ENCODE results near the gene VIPAS39. TPM values are rescaled to one million over a fixed set of nuclear protein-coding genes. Genes with fewer than 3 reads are reported as not detected.
"Not testable (repeated sequence)": the region's sequence is repeated elsewhere in the genome, so short reads cannot be mapped to it uniquely, and the experiment has no call there.

Gene VIPAS39
- total and polyA plus RNA-seq, 12 donors: 11.2 to 36.3 (median 18.9) TPM

DNA sequence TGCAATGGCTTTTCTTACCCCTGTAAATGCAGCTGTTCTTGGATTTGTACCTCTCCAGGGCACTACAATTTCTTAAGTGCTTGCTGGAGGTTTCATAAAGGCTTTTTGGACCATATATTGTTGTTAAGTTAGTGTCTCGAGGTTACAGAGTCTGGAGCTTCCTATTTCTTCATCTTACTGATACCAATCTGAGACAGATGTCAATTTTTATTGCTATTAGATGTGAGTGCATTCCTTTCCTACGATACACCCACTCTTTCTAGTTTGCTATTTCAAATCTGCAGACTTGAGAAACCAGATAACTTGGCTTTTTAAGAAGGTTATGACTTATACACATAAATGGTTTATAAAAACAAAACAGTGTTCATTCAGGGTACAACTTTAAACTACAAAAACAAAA, 36.2 kb downstream of the VIPAS39 start:
- intact Hi-C loops (cut with DNase I): no loop called here
- 47 to 93% (median 78%) methylated on average over 2 of the region's 2 CpGs for WGBS, 4 donors
- H3K4me3 ChIP-seq: no peak overlapping the region
- H3K4me1 ChIP-seq (replicated peaks in 1 of 2): no peaks in the 10 kb centered on the region
- H3K27me3 ChIP-seq: no peaks in the 10 kb centered on the region
- TF ChIP-seq POLR2A (IDR thresholded peaks at IDR 0.05) (no peak), CTCF (IDR thresholded peaks at IDR 0.05) (no peak)
- H3K9me3 ChIP-seq (replicated peaks in 1 of 3): no peaks in the 10 kb centered on the region
- peaks cover 0 to 27% of the 10 kb centered on the region in 2 donors for H3K36me3 ChIP-seq (replicated peaks in 1 of 2)
- DNase-seq: no peak
- no peak overlapping the region for H3K27ac ChIP-seq

- 83 to 90% (median 87%) methylated on average over 8 of the region's 8 CpGs for WGBS, 4 donors
- Histone ChIP-seq H3K27me3 (no peaks in the 10 kb centered on the region), H3K27ac (no peak overlapping the region), H3K9me3 (replicated peaks in 1 of 3) (no peaks in the 10 kb centered on the region), H3K4me3 (no peak overlapping the region), H3K4me1 (replicated peaks in 1 of 2) (no peaks in the 10 kb centered on the region), H3K36me3 (replicated peaks in 1 of 2) (no peaks in the 10 kb centered on the region)
- no peak for DNase-seq
- intact Hi-C loops (cut with DNase I): no loop called here
- no peak for TF ChIP-seq CTCF (IDR thresholded peaks at IDR 0.05)
- no peak for TF ChIP-seq POLR2A (IDR thresholded peaks at IDR 0.05)
Observed at GRCh38 chr14:77416836-77417235, 40.6 kb downstream of the VIPAS39 start.

DNA sequence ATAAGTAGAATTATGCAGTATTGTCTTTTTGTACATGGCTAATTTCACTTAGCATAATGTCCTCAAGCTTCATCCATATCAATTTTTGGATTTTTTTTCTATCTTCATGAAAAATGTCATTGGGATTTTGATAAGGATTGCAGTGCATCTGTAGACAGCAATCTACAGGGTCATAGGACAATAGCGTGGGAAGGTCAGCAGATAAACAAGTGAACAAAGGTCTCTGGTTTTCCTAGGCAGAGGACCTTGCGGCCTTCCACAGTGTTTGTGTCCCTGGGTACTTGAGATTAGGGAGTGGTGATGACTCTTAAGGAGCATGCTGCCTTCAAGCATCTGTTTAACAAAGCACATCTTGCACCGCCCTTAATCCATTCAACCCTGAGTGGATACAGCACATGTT, 41.3 kb downstream of the VIPAS39 start:
- H3K36me3 ChIP-seq (replicated peaks in 1 of 2); H3K9me3 ChIP-seq (replicated peaks in 1 of 3); H3K4me3 ChIP-seq; H3K4me1 ChIP-seq (replicated peaks in 1 of 2); intact Hi-C loops (cut with DNase I); H3K27me3 ChIP-seq; DNase-seq; H3K27ac ChIP-seq: not testable (repeated sequence)
- 39 to 72% (median 59%) methylated on average over 2 of the region's 3 CpGs for WGBS, 4 donors

DNA sequence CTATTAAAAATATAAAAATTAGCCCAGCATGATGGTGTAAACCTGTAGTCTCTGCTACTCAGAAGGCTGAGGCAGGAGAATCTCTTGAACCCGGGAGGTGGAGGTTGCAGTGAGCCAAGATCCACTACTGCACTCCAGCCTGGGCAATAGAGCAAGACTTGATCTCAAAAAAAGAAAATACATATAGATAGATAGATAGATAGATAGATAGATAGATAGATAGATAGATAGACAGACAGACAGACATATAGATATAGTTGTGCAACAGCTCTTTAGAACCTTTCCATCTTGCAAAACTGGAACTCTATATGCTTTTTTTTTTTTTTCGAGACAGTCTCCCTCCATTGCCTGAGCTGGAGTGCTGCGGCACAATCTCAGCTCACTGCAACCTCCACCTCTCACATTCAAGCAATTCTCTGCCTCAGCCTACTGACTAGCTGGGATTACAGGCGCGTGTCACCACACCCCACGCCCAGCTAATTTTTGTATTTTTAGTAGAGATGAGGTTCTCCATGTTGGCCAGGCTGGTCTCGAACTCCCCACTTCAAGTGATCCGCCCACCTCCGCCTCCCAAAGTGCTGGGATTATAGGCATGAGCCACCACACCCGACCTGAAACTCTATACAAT, 41.9 kb downstream of the VIPAS39 start:
- H3K4me3 ChIP-seq; intact Hi-C loops (cut with DNase I); H3K9me3 ChIP-seq (replicated peaks in 1 of 3); DNase-seq; H3K36me3 ChIP-seq (replicated peaks in 1 of 2); H3K4me1 ChIP-seq (replicated peaks in 1 of 2); H3K27ac ChIP-seq; H3K27me3 ChIP-seq: not testable (repeated sequence)
- 91 to 95% (median 93%) methylated on average over 10 of the region's 10 CpGs for WGBS, 4 donors

DNA sequence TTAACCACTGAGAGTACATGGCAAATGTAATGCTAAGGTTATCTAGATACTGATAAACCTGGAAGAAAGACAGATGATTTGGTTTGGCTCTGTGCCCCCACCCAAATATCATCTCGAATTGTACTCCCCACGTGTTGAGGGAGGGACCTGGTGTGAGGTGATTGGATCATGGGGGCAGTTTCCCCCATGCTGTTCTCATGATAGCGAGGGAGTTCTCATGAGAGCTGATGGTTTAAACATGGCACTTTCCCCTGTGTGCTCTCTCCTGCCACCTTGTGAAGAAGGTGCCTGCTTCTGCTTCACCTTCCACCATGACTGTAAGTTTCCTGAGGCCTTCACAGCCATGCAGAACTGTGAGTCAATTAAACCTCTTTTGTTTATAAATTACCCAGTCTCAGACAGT, 48.3 kb downstream of the VIPAS39 start:
- Histone ChIP-seq H3K27ac (no peak overlapping the region), H3K36me3 (replicated peaks in 1 of 2) (no peaks in the 10 kb centered on the region), H3K9me3 (replicated peaks in 1 of 3) (no peaks in the 10 kb centered on the region), H3K4me1 (replicated peaks in 1 of 2) (no peaks in the 10 kb centered on the region), H3K27me3 (no peaks in the 10 kb centered on the region), H3K4me3 (no peak overlapping the region)
- peak in 2 of 6 experiments; percentile 11 to 21 for TF ChIP-seq CTCF (IDR thresholded peaks at IDR 0.05)
- TF ChIP-seq POLR2A (IDR thresholded peaks at IDR 0.05): no peak
- intact Hi-C loops (cut with DNase I): no loop called here
- DNase-seq: no peak
- 31 to 58% (median 45%) methylated on average over 3 of the region's 3 CpGs for WGBS, 4 donors
